Tibial nerve (tissue), 4 donors: ENCODE results near the gene SNX20. TPM values are rescaled to one million over a fixed set of nuclear protein-coding genes. Genes with fewer than 3 reads are reported as not detected.

Experiments
- DNase-seq, 2 donors: peaks; one replicate each; pipeline ENCODE4 v3.0.0-alpha.2; 2019; ENCODE audit warnings: low spot score in 2 of 2
- H3K27ac ChIP-seq, 4 donors: fragments of 200-600 bp; sonication (generic) in 3 of 4; one replicate each; pipeline ENCODE4 v1.5.1; 2017 to 2019; ENCODE audit warnings: mild to moderate bottlenecking in 1 of 4
- H3K27me3 ChIP-seq, 2 donors: fragments of 200-600 bp; sonication (generic) in 1 of 2; one replicate each; pipeline versions ENCODE4 v1.5.1 to v1.6.0; 2017 to 2019
- H3K36me3 ChIP-seq, 3 donors: fragments of 200-600 bp; sonication (generic); one replicate each; pipeline ENCODE4 v1.5.1; 2018 to 2019
- H3K4me1 ChIP-seq, 4 donors: fragments of 200-600 bp; sonication (generic) in 3 of 4; one replicate each; pipeline ENCODE4 v1.5.1; 2017 to 2019
- H3K4me3 ChIP-seq, 4 donors: fragments of 200-600 bp; sonication (generic) in 3 of 4; one replicate each; pipeline ENCODE4 v1.5.1; 2017 to 2019; ENCODE audit warnings: mild to moderate bottlenecking in 1 of 4, moderate library complexity in 1 of 4
- H3K9me3 ChIP-seq, 4 donors: fragments of 200-600 bp; sonication (generic) in 3 of 4; one replicate each; pipeline ENCODE4 v1.5.1; 2017 to 2019
- CTCF ChIP-seq, 5 experiments: fragments of 200-600 bp in 3 of 5; fragments of 450-650 bp in 2 of 5; sonication (generic) in 3 of 5; IDR thresholded peaks; one replicate each; pipeline ENCODE4 v1.5.1; 2016 to 2019; ENCODE audit warnings: antibody characterized with exemption in 5 of 5, mild to moderate bottlenecking in 3 of 5, moderate library complexity in 2 of 5
- EP300 ChIP-seq, 2 donors: sonication (generic); formaldehyde crosslinking; IDR thresholded peaks; one replicate each; pipeline ENCODE4 v1.6.1; 2017; ENCODE audit warnings: antibody characterized with exemption in 2 of 2, mild to moderate bottlenecking in 1 of 2
- POLR2A ChIP-seq, 2 donors: fragments of 450-650 bp; IDR thresholded peaks; one replicate each; pipeline ENCODE4 v1.6.1; 2017; ENCODE audit warnings: antibody characterized with exemption in 2 of 2, mild to moderate bottlenecking in 2 of 2, moderate library complexity in 2 of 2
- WGBS, 2 donors: methylation state at CpG; one replicate each; pipeline ENCODE4 v1.1.5; 2018; 5-methylcytosine and 5-hydroxymethylcytosine counted together
- total RNA-seq, 4 donors: library from RNA; depleted of rRNA; stranded (reverse); fragments of >200 nt; gene quantifications; one replicate each; pipeline ENCODE4 v1.1.0, GENCODE V29; 2016

The SNX20 gene
- total RNA-seq, 4 donors from 2014 or later, result 1.7 to 5.1 (median 2.3) TPM

DNA sequence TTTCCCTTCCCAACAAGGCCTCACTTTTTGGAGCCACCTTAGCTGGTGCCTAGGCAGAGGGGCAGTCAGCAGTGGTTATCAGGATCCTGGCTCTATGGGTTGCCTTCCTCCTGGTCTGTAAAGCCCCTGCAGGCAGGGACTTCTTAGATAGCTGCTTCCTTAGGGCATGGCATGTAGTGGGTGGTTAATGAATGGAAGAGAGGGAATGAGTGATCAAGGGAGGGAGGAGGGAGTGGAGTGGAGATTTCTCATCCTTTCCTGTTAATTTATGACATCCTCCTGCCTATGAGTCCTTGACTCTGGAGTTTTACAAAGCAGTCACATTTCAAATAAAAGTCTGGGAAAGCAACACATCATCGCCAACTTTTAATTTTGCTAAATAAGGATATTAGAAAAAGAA is 40.7 kb downstream of the SNX20 start:
- WGBS, 2 donors, result 78 to 90% methylated on average over 1 of the region's 1 CpG
- no peaks in the 10 kb centered on the region for H3K27me3 ChIP-seq
- H3K36me3 ChIP-seq, result no peaks in the 10 kb centered on the region
- no peaks in the 10 kb centered on the region for H3K9me3 ChIP-seq
- no peak for DNase-seq
- H3K4me3 ChIP-seq, result no peak overlapping the region
- no peak for TF ChIP-seq EP300 (IDR thresholded peaks at IDR 0.05)
- H3K4me1 ChIP-seq, result peaks cover 0 to 5% (median 0%) of the 10 kb centered on the region in 4 donors
- H3K27ac ChIP-seq, result no peak overlapping the region

DNA sequence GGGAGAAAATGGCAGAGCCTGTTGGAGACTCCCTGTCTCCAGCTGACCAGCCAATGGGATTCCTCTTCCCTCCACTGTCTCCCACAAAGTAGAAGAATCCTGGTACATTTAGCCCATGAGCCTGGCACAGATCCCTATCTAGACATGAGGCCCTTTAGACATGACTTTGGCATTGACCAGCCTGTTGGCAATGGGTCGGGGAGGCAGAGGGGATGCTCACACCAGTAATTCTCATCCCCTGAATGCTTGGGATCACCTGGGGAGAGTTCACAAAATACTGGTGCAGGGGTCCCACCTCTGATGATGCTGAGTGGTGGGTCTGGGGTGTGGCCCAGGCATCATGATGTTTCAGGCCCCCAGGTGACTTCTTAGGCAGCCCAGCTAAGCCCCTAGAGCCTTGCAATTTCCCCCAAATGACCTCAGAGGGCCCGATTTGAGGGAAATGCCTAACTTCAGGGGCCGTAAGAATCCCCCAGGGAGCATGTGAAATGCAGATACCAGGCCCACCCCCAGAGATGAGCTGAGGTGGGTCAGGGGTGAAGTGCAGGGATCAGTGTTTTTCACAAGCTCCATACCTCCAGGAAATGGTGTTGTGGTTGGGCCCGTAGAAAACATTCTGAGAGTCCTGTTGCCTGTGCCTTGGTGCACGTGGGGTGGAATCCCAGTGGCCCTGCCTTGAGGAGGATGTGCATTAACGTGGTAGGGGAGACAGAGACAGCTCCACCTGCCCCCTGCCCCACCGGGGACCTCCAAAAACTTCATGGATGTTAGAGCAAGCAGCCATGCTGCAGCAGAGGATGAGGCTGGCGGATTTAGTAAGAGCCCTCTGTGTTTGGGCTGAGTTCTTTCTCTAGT is 42.1 kb downstream of the SNX20 start:
- DNase-seq, result no peak
- Histone ChIP-seq H3K4me1 (no peaks in the 10 kb centered on the region), H3K27me3 (no peaks in the 10 kb centered on the region), H3K36me3 (no peaks in the 10 kb centered on the region), H3K9me3 (no peaks in the 10 kb centered on the region), H3K4me3 (no peak overlapping the region), H3K27ac (no peak overlapping the region)
- TF ChIP-seq EP300 (IDR thresholded peaks at IDR 0.05) (no peak), POLR2A (IDR thresholded peaks at IDR 0.05) (no peak), CTCF (IDR thresholded peaks at IDR 0.05) (no peak)
- WGBS, 2 donors, result 69 to 75% methylated on average over 8 of the region's 8 CpGs

GRCh38 chr16:50637716-50638602 is 43.2 kb downstream of the SNX20 start:
- TF ChIP-seq POLR2A (IDR thresholded peaks at IDR 0.05) (no peak), CTCF (IDR thresholded peaks at IDR 0.05) (no peak), EP300 (IDR thresholded peaks at IDR 0.05) (no peak)
- peaks cover 0 to 10% (median 0%) of the 10 kb centered on the region in 3 donors for H3K36me3 ChIP-seq

GRCh38 chr16:50636753-50637374 is 44.2 kb downstream of the SNX20 start:
- no peak for TF ChIP-seq POLR2A (IDR thresholded peaks at IDR 0.05)
- no peak for TF ChIP-seq EP300 (IDR thresholded peaks at IDR 0.05)
- no peak for TF ChIP-seq CTCF (IDR thresholded peaks at IDR 0.05)
- no peak overlapping the region for H3K4me3 ChIP-seq
- H3K27ac ChIP-seq, result no peak overlapping the region
- 85 to 88% methylated on average over 10 of the region's 10 CpGs for WGBS, 2 donors
- no peaks in the 10 kb centered on the region for H3K27me3 ChIP-seq
- peaks cover 0 to 19% (median 0%) of the 10 kb centered on the region in 3 donors for H3K36me3 ChIP-seq
- H3K9me3 ChIP-seq, result no peaks in the 10 kb centered on the region
- DNase-seq, result no peak
- H3K4me1 ChIP-seq, result no peaks in the 10 kb centered on the region

More at GRCh38 chr16:50637716-50638602, 43.2 kb downstream of the SNX20 start:
- Histone ChIP-seq H3K27ac (no peak overlapping the region), H3K9me3 (no peaks in the 10 kb centered on the region), H3K4me3 (no peak overlapping the region), H3K27me3 (no peaks in the 10 kb centered on the region), H3K4me1 (no peaks in the 10 kb centered on the region)
- DNase-seq, result no peak
- 79 to 85% methylated on average over 13 of the region's 13 CpGs for whole genome bisulfite sequencing, 2 donors

GRCh38 chr16:50635505-50636392 is 45.4 kb downstream of the SNX20 start:
- Histone ChIP-seq H3K36me3 (peaks cover 0 to 30% (median 0%) of the 10 kb centered on the region in 3 donors), H3K27ac (no peak overlapping the region), H3K27me3 (no peaks in the 10 kb centered on the region), H3K4me3 (no peak overlapping the region), H3K9me3 (no peaks in the 10 kb centered on the region), H3K4me1 (no peaks in the 10 kb centered on the region)
- DNase-seq, result no peak
- WGBS, 2 donors, result 56 to 74% methylated on average over 12 to 17 of the region's 17 CpGs
- no peak for TF ChIP-seq EP300 (IDR thresholded peaks at IDR 0.05)
- no peak for TF ChIP-seq CTCF (IDR thresholded peaks at IDR 0.05)
- no peak for TF ChIP-seq POLR2A (IDR thresholded peaks at IDR 0.05)
